Measurements from ENCODE around the gene TAF6L. TPM values are rescaled to one million over a fixed set of nuclear protein-coding genes. Genes with fewer than 3 reads are reported as not detected.

TAF6L gene
- total and polyA plus RNA-seq, 2 experiments from 2014 or later, result 38.8 to 56.3 TPM

DNA sequence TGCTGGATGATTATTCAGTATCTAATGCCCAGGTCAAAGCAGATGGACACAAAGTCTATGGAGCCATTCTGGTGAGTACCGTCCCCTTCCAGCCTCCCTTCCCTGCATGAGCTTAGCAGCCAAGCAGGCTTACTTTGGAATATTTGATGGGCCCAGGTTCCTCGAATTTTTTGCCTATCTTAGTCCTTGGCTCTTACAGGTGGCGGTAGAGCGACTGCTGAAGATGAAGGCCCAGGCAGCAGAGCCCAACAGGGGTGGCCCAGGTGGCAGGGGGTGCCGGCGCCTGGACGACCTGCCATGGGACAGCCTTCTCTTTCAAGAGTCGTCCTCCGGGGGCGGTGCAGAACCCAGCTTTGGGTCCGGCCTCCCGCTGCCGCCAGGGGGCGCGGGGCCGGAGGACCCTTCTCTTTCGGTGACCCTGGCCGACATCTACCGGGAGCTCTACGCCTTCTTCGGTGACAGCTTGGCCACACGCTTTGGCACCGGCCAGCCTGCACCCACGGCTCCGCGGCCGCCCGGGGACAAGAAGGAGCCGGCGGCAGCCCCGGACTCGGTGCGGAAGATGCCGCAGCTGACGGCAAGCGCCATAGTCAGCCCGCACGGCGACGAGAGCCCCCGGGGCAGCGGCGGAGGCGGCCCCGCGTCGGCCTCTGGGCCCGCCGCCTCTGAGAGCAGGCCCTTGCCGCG is 15.3 kb downstream of the TAF6L start:
- H3K27me3 ChIP-seq, result no peaks in the 10 kb centered on the region
- H3K27ac ChIP-seq, result peak overlapping the region; percentile 82
- peak; percentile 85 to 93 for DNase-seq (ENCODE audit: low read depth in 1 of 2, low spot score in 1 of 2)
- peaks cover 14% of the 10 kb centered on the region for H3K36me3 ChIP-seq
- no peaks in the 10 kb centered on the region for H3K9me3 ChIP-seq (ENCODE audit: low read depth)
- peak; percentile 98 for TF ChIP-seq CTCF (IDR thresholded peaks at IDR 0.05; ENCODE audit: low read depth, low read length)
- H3K4me3 ChIP-seq, result peak overlapping the region; percentile 51
- H3K4me1 ChIP-seq (ENCODE audit: low read depth), result peaks cover 10% of the 10 kb centered on the region

DNA sequence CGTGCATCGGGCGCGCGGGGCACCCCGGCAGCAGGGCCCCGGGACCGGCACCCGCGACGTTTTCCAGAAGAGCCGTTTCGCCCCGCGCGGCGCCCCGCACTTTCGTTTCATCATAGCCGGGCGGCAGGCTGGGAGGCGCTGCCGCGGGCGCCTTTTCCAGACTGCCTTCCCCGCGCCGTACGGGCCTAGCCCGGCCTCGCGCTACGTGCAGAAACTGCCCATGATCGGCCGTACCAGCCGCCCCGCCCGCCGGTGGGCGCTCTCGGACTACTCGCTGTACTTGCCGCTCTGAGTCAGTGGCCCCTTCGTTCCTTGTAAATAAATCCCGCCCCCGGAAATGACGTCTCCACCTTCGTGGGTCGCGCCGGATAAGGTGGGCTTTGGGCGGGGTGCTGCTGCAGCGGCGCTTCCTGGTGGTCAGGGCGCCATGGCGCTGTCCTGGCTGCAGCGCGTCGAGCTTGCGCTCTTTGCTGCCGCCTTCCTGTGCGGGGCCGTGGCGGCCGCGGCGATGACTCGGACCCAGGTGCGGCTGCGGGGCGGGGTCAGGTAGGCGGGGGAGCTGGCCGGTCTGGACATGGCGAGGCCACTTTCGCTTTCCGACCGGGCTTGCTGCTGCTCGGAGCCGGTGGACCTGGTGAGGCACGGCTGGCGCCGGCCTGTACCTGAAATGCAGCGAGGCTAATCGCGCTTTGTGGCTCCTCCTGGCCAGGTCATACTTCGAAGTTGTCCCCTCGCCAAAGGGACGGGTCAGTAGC is 16.0 kb downstream of the TAF6L start, which contains the start of gene TMEM179B:
Gene TMEM179B (plus strand): TSS at position 398 of the 755 bp plus-strand sequence. CDS start 30 bp downstream, at position 428.
- TF ChIP-seq CTCF (IDR thresholded peaks at IDR 0.05; ENCODE audit: low read depth, low read length), result peak; percentile 67
- Histone ChIP-seq H3K36me3 (peaks cover 10% of the 10 kb centered on the region), H3K9me3 (ENCODE audit: low read depth) (no peaks in the 10 kb centered on the region), H3K4me3 (peak within 1 kb of the TSS; percentile 51), H3K4me1 (ENCODE audit: low read depth) (peaks cover 10% of the 10 kb centered on the region), H3K27ac (peak within 1 kb of the TSS; percentile 82), H3K27me3 (no peaks in the 10 kb centered on the region)
- DNase-seq (ENCODE audit: low read depth in 1 of 2, low spot score in 1 of 2), result peak; percentile 98 to 100

- Histone ChIP-seq H3K27ac (peak overlapping the region; percentile 30), H3K36me3 (peaks cover 7% of the 10 kb centered on the region), H3K27me3 (no peaks in the 10 kb centered on the region), H3K4me1 (ENCODE audit: low read depth) (peaks cover 20% of the 10 kb centered on the region), H3K4me3 (no peak overlapping the region), H3K9me3 (ENCODE audit: low read depth) (no peaks in the 10 kb centered on the region)
- DNase-seq (ENCODE audit: low read depth in 1 of 2, low spot score in 1 of 2), result no peak
- no peak for TF ChIP-seq CTCF (IDR thresholded peaks at IDR 0.05; ENCODE audit: low read depth, low read length)
These were observed 17.8 kb downstream of the TAF6L start for GRCh38 chr11:62788991-62789390.

DNA sequence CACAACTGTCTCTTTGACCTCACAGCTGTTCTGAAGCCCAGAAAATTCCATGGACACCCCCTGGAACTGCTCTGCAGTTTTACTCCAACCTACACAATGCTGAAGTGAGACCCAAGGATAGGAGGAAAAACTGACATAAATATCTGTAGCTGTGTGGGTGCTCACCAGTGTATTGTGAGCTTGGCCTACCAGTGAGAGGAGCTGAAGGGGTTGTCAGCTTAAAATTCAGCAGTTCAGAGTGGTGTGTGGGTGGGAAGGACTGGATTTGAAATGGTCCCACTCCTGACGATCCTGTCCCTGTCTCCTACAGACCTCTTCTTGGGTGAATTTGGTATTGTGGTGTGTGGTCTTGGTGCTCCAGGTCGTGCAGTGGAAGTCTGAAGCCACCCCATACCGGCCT is 18.4 kb downstream of the TAF6L start:
- Histone ChIP-seq H3K27me3 (no peaks in the 10 kb centered on the region), H3K27ac (peak overlapping the region; percentile 10), H3K36me3 (peaks cover 12% of the 10 kb centered on the region), H3K4me1 (ENCODE audit: low read depth) (peaks cover 20% of the 10 kb centered on the region), H3K4me3 (no peak overlapping the region), H3K9me3 (ENCODE audit: low read depth) (no peaks in the 10 kb centered on the region)
- DNase-seq (ENCODE audit: low read depth in 1 of 2, low spot score in 1 of 2), result no peak
- TF ChIP-seq CTCF (IDR thresholded peaks at IDR 0.05; ENCODE audit: low read depth, low read length), result no peak

DNA sequence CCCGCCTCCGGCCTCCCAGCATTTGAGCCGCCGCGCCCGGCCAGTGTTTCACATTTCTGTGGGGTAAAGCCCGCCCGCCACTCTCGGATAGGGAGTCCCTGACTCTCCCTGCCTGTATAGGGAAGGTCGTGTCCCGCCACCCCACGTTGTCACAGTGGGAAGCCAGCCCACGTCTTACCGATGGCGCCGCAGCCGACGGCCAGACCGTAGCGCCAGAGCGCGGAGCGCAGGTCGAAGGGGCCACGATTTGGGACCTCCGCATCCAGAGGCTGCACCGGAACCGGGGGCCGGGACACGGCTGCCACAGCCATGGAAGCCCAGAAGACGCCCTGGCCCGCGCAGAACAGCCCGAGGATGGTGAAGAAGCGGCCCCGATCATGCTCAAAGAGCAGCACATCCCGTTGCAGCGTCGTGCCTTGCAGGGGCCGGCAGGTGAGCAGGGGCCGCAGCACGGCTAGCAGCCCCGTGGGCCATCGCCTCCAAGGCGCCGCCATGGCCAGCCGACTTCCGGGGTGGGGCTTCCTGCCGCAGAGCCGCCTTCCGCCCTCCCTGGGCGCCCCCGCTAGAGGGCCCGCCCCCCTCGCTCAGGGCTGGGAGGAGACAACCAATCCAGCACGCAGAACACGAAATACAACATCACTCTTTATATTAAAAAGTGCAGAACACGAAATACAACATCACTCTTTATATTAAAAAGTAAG is 20.5 kb downstream of the TAF6L start, which contains the start of gene TMEM223:
Gene TMEM223 (minus strand): TSS at position 506 of the 701 bp plus-strand sequence. CDS start 12 bp downstream, at position 494.
- H3K27ac ChIP-seq, result peak within 1 kb of the TSS; percentile 97
- no peak for TF ChIP-seq CTCF (IDR thresholded peaks at IDR 0.05; ENCODE audit: low read depth, low read length)
- H3K9me3 ChIP-seq (ENCODE audit: low read depth), result no peaks in the 10 kb centered on the region
- peak within 1 kb of the TSS; percentile 92 for H3K4me3 ChIP-seq
- no peaks in the 10 kb centered on the region for H3K27me3 ChIP-seq
- H3K36me3 ChIP-seq, result peaks cover 33% of the 10 kb centered on the region
- H3K4me1 ChIP-seq (ENCODE audit: low read depth), result peaks cover 16% of the 10 kb centered on the region
- peak; percentile 84 to 91 for DNase-seq (ENCODE audit: low read depth in 1 of 2, low spot score in 1 of 2)
